Brain microvascular endothelial cell (primary cell): ENCODE results near the gene KLHDC10.
"Not testable (repeated sequence)": the region's sequence is repeated elsewhere in the genome, so short reads cannot be mapped to it uniquely, and the experiment has no call there.

Source experiments
- DNase-seq: peaks from one replicate; pipeline ENCODE4 v3.0.0-alpha.2; 2020
- H3K27ac ChIP-seq: fragments of 250-450 bp; sonication (Bioruptor Pico); 2 replicates; pipeline ENCODE4 v1.5.1; 2020; ENCODE audit warnings: mild to moderate bottlenecking, moderate library complexity
- H3K27me3 ChIP-seq: fragments of 250-450 bp; sonication (Bioruptor Pico); replicated peaks from 2 replicates; pipeline ENCODE4 v1.5.1; 2020; ENCODE audit warnings: mild to moderate bottlenecking
- H3K36me3 ChIP-seq: fragments of 250-450 bp; sonication (Bioruptor Pico); replicated peaks from 2 replicates; pipeline ENCODE4 v1.5.1; 2020; ENCODE audit warnings: mild to moderate bottlenecking
- H3K4me3 ChIP-seq: 2 replicates; pipeline ENCODE4 v1.5.1; 2011; ENCODE audit warnings: low read depth, mild to moderate bottlenecking, control low read depth, low read length, moderate library complexity
- CTCF ChIP-seq: IDR thresholded peaks from 2 replicates; pipeline ENCODE4 v1.5.1; 2011; ENCODE audit warnings: low read depth, mild to moderate bottlenecking, moderate library complexity, low read length, control low read depth, inconsistent platforms; ENCODE audit errors: missing control alignments
- in situ Hi-C: cut with HindIII; loops from 2 replicates; pipeline ENCODE4 v1.10.0; 2017; ENCODE audit warnings: low sequenced_read_pairs, low pct_ligation_motif_present

Gene KLHDC10

DNA sequence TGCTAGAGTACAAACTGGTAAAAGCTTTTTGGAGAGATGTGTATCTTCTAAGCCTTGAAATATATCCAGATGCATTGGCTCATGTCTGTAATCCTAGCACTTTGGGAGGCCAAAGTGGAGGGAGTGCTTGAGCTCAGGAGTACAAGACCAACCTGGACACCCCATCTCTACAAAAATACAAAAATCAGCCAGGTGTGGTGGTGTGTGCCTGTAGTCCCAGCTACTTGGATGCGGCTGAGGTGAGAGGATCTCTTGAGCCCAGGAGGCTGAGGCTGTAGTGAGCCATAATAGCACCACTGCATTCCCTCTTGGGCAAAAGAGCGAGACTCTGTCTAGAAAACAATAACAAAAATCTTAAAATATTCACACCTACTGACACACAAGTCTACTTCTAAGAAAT, 109.3 kb downstream of the KLHDC10 start:
- DNase-seq: no peak
- TF ChIP-seq CTCF: no peak
- Histone ChIP-seq H3K4me3 (no peak overlapping the region), H3K27ac (no peak overlapping the region), H3K27me3 (no peaks in the 10 kb centered on the region), H3K36me3 (peaks cover 21% of the 10 kb centered on the region)
- in situ Hi-C loops: no loop called here

DNA sequence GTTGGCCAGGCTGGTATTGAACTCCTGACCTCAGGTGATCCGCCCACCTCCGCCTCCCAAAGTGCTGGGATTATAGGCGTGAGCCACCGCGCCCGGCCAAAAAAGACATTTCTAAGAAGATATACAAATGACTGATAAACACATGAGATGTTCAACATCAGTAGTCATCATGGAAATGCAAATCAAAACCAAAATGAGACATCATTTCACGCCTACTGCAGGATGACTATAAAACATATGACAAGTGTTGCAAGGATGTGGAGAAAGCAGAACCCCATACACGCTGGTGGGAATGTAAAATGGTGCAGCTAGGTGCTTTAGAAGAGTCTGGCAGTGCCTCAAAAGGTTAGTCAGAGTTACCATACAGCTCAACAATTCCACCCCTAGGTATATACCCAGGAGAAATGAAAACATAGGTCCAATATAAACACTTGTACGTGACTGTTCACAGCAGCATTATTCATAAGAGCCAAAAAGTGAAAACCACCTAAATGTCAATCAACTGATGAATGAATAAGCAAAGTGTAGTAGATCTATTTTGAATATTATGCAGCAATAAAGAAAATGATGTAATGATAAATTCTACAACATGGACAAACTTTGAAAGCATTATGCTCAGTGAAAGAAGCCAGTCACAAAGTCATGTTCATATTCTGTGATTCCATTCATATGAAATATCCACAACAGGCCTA, 110.4 kb downstream of the KLHDC10 start:
- no peak for DNase-seq
- no peak for TF ChIP-seq CTCF
- H3K36me3 ChIP-seq: peaks cover 19% of the 10 kb centered on the region
- in situ Hi-C loops: no loop called here
- H3K27ac ChIP-seq: no peak overlapping the region
- no peaks in the 10 kb centered on the region for H3K27me3 ChIP-seq
- H3K4me3 ChIP-seq: no peak overlapping the region

GRCh38 chr7:130181263-130181605, 110.9 kb downstream of the KLHDC10 start:
- no peak overlapping the region for H3K27ac ChIP-seq
- no peaks in the 10 kb centered on the region for H3K27me3 ChIP-seq
- TF ChIP-seq CTCF: no peak
- H3K4me3 ChIP-seq: no peak overlapping the region
- in situ Hi-C loops: no loop called here
- no peak for DNase-seq
- peaks cover 19% of the 10 kb centered on the region for H3K36me3 ChIP-seq

DNA sequence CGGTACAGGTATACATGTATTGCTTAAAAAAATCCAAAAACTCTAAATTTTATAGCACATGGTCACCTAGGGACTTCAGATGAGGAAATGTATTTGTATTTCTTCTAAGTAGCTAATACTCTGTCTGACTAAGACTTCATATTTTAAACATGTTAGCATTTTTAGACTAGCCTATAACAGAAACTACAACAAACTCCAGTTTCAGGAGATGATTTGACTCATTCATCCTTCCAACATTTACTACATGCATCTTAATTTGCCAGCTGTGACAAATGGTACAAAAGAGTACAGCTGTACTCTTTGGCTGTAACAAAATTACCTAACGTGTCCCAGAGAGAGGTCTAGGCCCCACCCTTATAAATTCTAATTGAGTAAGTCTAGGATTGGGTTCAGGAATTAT, 112.7 kb downstream of the KLHDC10 start:
- no peaks in the 10 kb centered on the region for H3K27me3 ChIP-seq
- no peak overlapping the region for H3K4me3 ChIP-seq
- in situ Hi-C loops: no loop called here
- H3K36me3 ChIP-seq: peaks cover 19% of the 10 kb centered on the region
- TF ChIP-seq CTCF: no peak
- no peak overlapping the region for H3K27ac ChIP-seq
- DNase-seq: no peak

GRCh38 chr7:130184349-130184748, 114.0 kb downstream of the KLHDC10 start:
- H3K27me3 ChIP-seq, DNase-seq, H3K27ac ChIP-seq, H3K4me3 ChIP-seq, in situ Hi-C loops: not testable (repeated sequence)
- peaks cover 19% of the 10 kb centered on the region for H3K36me3 ChIP-seq
